Caco-2 (cell line): ENCODE data around the gene KDM6B. TPM values are rescaled to one million over a fixed set of nuclear protein-coding genes. Genes with fewer than 3 reads are reported as not detected.

Experiments used
- BruUV-seq: library from RNA; stranded (reverse); fragments of 400-500 nt; replicated peaks from 2 replicates; lab custom pipeline; 2021; lab: Mats Ljungman, UMichigan
- CTCF ChIA-PET: fragments of 300-600 bp; sonication (Branson Sonifier 250); formaldehyde crosslinking; loops from one replicate; lab custom pipeline; 2022; ENCODE audit warnings: antibody characterized with exemption; lab: Charles Lee
- POLR2A ChIA-PET: fragments of 300-600 bp; sonication (Branson Sonifier 250); formaldehyde crosslinking; loops from one replicate; lab custom pipeline; 2022; ENCODE audit warnings: antibody characterized with exemption; lab: Charles Lee
- DNase-seq, 2 experiments: peaks; one replicate each; pipeline versions ENCODE4 v3.0.0 to v3.0.0-alpha.2; 2020 to 2022
- H3K27me3 ChIP-seq: replicated peaks from 2 replicates; pipeline ENCODE4 v1.6.0; 2011; ENCODE audit warnings: low read length; ENCODE audit not compliant: control insufficient read depth, insufficient read depth
- H3K36me3 ChIP-seq: 2 replicates; pipeline ENCODE4 v1.5.1; 2011; ENCODE audit warnings: low read length; ENCODE audit not compliant: control insufficient read depth, insufficient read depth
- H3K4me1 ChIP-seq: fragments of 250-450 bp; sonication (Bioruptor Pico); 2 replicates; pipeline ENCODE4 v1.5.1; 2020; ENCODE audit warnings: mild to moderate bottlenecking
- H3K4me3 ChIP-seq: 2 replicates; pipeline ENCODE4 v1.5.1; 2011; ENCODE audit warnings: low read depth, mild to moderate bottlenecking, control low read depth, low read length
- H3K9me3 ChIP-seq: fragments of 250-450 bp; sonication (Bioruptor Pico); 2 replicates; pipeline ENCODE4 v1.5.1; 2020; ENCODE audit warnings: mild to moderate bottlenecking, moderate library complexity
- H3K27ac Mint-ChIP-seq: one replicate; pipeline ENCODE4 v1.8.0; 2022; ENCODE audit warnings: mixed read lengths; ENCODE audit not compliant: unreplicated experiment
- H3K27me3 Mint-ChIP-seq: one replicate; pipeline ENCODE4 v1.8.0; 2022; ENCODE audit warnings: mixed read lengths; ENCODE audit not compliant: insufficient read depth, unreplicated experiment
- H3K36me3 Mint-ChIP-seq: one replicate; pipeline ENCODE4 v1.8.0; 2022; ENCODE audit warnings: mild to moderate bottlenecking, mixed read lengths; ENCODE audit not compliant: insufficient read depth, unreplicated experiment
- H3K4me1 Mint-ChIP-seq: one replicate; pipeline ENCODE4 v1.8.0; 2022; ENCODE audit warnings: low read depth, mixed read lengths; ENCODE audit not compliant: unreplicated experiment
- H3K4me3 Mint-ChIP-seq: one replicate; pipeline ENCODE4 v1.8.0; 2022; ENCODE audit warnings: mild to moderate bottlenecking, moderate library complexity, mixed read lengths; ENCODE audit not compliant: unreplicated experiment
- H3K9me3 Mint-ChIP-seq: one replicate; pipeline ENCODE4 v1.8.0; 2022; ENCODE audit warnings: mixed read lengths; ENCODE audit not compliant: unreplicated experiment
- CTCF ChIP-seq, 2 experiments: fragments of 200-600 bp in 1 of 2; IDR thresholded peaks; 1 replicate in 1 of 2; 2 replicates in 1 of 2; pipeline versions ENCODE4 v1.5.1 to v1.8.0; 2011 to 2022; ENCODE audit warnings: antibody characterized with exemption in 1 of 2, control low read depth in 1 of 2, inconsistent platforms in 1 of 2, low read depth in 1 of 2, low read length in 1 of 2, mild to moderate bottlenecking in 1 of 2, moderate library complexity in 1 of 2; ENCODE audit not compliant: insufficient read depth in 1 of 2, severe bottlenecking in 1 of 2, unreplicated experiment in 1 of 2
- intact Hi-C: fragments of 100-400 bp; cut with micrococcal nuclease; formaldehyde crosslinking; loops from one replicate; pipeline ENCODE4 v1.10.0; 2022; ENCODE audit not compliant: unreplicated experiment
- total RNA-seq: library from RNA; stranded (reverse); gene quantifications from 2 replicates; pipeline ENCODE4 v1.2.3, GENCODE V29; 2022

Gene KDM6B
- total RNA-seq, 1 experiment from 2014 or later: 27.9 TPM

- Histone ChIP-seq H3K36me3 (no peaks in the 10 kb centered on the region; the same call in 1 of the 2 replicates), H3K27me3 (no peaks in the 10 kb centered on the region), H3K4me1 (peaks cover 26% of the 10 kb centered on the region), H3K4me3 (peak overlapping the region; percentile 68), H3K9me3 (no peaks in the 10 kb centered on the region)
- POLR2A ChIA-PET: interaction anchor here (3.8 kb wide), 1 partner anchor 13 kb away, joined by 27 read pairs; the partner anchor contains the start of genes CYB5D1 and NAA38
- Mint-ChIP-seq H3K4me1 (peaks cover 20% of the 10 kb centered on the region), H3K27me3 (no peaks in the 10 kb centered on the region), H3K9me3 (no peaks in the 10 kb centered on the region), H3K4me3 (peak overlapping the region; percentile 82), H3K36me3 (peaks cover 62% of the 10 kb centered on the region), H3K27ac (peak overlapping the region; percentile 98)
- TF ChIP-seq CTCF (IDR thresholded peaks at IDR 0.05; ENCODE audit: insufficient read depth in 1 of 2, low read depth in 1 of 2, low read length in 1 of 2, severe bottlenecking in 1 of 2, unreplicated experiment in 1 of 2): no peak
- no TSS peak for BruUV-seq
- peak; percentile 79 to 81 for DNase-seq
- CTCF ChIA-PET: interaction anchor here (0.6 to 1.8 kb wide), 3 partner anchors 13 to 152 kb away, joined by 5 to 7 read pairs (median 5); partner anchors contain the start of gene NAA38
- intact Hi-C loops: loop anchor here (2.0 kb wide), 2 partner anchors 13 to 97 kb away; partner anchors contain the start of gene NAA38
These were observed 9.7 kb downstream of the KDM6B start for GRCh38 chr17:7843536-7844291.

GRCh38 chr17:7844292-7845154 lies 10.5 kb downstream of the KDM6B start:
- no peaks in the 10 kb centered on the region for H3K27me3 ChIP-seq
- TSS peak; percentile 19 for BruUV-seq
- H3K9me3 Mint-ChIP-seq: no peaks in the 10 kb centered on the region
- TF ChIP-seq CTCF (IDR thresholded peaks at IDR 0.05; ENCODE audit: insufficient read depth in 1 of 2, low read depth in 1 of 2, low read length in 1 of 2, severe bottlenecking in 1 of 2, unreplicated experiment in 1 of 2): no peak
- peak; percentile 88 for DNase-seq
- H3K9me3 ChIP-seq: no peaks in the 10 kb centered on the region
- peak overlapping the region; percentile 98 for H3K27ac Mint-ChIP-seq
- peaks cover 18% of the 10 kb centered on the region for H3K4me1 ChIP-seq
- peak overlapping the region; percentile 68 for H3K4me3 ChIP-seq
- H3K36me3 ChIP-seq: no peaks in the 10 kb centered on the region; the same call in 1 of the 2 replicates
- H3K36me3 Mint-ChIP-seq: peaks cover 60% of the 10 kb centered on the region
- H3K4me3 Mint-ChIP-seq: peak overlapping the region; percentile 82
- peaks cover 12% of the 10 kb centered on the region for H3K4me1 Mint-ChIP-seq
- POLR2A ChIA-PET: interaction anchor here (0.8 to 3.8 kb wide), 4 partner anchors 8 to 71 kb away, joined by 3 to 27 read pairs (median 6); partner anchors contain the start of genes CYB5D1, NAA38 and RNF227
- no peaks in the 10 kb centered on the region for H3K27me3 Mint-ChIP-seq
- CTCF ChIA-PET: interaction anchor here (0.6 to 1.6 kb wide), 5 partner anchors 9 to 230 kb away, joined by 3 to 6 read pairs (median 4); partner anchors contain the start of genes FXR2 and NAA38
- intact Hi-C loops: no loop called here
